GM19035 (cell line): ENCODE measurements around the gene CRTC3.
A peak's percentile ranks its signal among the peaks of the same experiment; 100 is the strongest.
"Not testable (repeated sequence)": the region's sequence is repeated elsewhere in the genome, so short reads cannot be mapped to it uniquely, and the experiment has no call there.

Experiments used
- ATAC-seq: cut with Tn5 transposase; IDR thresholded peaks from one replicate; pipeline ENCODE4 v1.9.1; 2021; ENCODE audit not compliant: unreplicated experiment

The CRTC3 gene

DNA sequence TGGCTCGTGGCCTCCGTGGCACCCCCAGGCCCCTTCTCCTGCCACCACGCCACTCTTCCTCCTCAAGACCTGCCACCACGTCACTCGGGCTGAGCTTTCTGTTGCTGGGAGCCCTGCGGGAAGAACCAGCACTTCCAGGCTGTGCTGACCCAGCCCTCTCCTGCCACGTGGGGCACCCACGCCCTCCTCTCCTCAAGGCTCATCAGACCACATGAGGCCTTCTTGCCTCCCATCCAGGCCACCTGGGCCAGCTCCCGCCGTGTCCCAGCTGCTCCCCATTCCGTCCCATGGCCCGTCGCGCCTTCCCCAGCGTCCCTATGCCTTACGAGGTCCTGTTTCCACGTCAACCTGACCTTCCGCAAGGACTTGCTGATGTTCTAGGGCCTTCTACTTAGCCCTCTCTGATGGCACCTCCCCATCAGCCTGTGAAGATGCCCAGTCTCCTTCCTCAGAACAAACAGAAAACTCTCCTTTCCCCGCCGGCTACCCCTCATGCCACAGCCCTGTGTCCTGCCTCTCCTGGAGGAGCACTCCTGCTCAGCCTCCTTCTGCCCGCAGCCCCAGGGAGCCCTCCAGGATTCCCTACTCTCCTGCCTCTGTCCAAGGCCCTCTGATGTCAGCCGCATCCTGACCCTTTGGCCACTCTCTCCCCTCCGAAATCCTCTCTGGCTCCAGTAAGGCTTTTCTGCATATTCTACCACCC lies 116.3 kb downstream of the CRTC3 start:
- no peak for ATAC-seq

DNA sequence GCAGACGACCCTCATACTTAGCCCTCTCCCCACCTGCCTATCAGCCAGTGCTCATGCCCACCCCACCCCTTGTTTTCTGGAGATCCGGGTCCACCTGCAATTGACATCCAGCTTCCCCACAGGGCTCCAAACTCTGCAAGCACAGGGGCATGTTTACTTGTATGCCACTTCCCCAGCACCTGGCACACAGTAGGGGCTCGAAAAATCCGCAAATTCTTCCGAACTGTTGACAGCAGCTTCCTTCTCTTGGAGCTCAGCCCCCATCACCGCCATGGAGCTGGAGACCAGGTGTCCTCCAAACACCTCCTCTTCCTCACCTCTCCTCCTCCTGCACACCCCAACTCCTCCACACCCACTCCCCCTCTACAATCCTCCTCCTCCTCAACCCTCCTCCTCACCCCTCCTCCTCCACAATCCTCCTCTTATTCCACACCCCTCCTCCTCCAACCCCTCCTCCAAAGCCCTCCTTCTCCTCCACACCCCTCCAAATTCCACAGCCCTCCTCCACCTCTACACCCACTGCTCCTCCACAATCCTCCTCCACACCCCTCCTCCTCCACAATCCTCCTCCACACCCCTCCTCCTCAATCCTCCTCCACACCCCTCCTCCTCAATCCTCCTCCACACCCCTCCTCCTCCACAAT lies 117.1 kb downstream of the CRTC3 start:
- ATAC-seq: no peak

DNA sequence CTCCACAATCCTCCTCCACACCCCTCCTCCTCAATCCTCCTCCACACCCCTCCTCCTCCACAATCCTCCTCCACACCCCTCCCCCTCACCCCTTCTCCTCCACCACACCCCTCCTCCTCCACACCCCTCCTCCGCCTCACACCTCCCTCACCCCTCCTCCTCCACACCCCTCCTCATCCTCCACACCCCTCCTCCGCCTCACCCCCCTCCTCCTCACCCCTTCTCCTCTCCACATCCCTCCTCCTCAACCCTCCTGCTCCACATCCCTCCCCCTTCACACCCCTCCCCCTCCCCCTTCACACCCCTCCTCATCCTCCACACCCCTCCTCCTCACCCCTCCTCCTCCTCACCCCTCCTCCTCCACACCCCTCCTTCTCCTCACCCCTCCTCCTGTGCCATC lies 117.6 kb downstream of the CRTC3 start:
- ATAC-seq: no peak

DNA sequence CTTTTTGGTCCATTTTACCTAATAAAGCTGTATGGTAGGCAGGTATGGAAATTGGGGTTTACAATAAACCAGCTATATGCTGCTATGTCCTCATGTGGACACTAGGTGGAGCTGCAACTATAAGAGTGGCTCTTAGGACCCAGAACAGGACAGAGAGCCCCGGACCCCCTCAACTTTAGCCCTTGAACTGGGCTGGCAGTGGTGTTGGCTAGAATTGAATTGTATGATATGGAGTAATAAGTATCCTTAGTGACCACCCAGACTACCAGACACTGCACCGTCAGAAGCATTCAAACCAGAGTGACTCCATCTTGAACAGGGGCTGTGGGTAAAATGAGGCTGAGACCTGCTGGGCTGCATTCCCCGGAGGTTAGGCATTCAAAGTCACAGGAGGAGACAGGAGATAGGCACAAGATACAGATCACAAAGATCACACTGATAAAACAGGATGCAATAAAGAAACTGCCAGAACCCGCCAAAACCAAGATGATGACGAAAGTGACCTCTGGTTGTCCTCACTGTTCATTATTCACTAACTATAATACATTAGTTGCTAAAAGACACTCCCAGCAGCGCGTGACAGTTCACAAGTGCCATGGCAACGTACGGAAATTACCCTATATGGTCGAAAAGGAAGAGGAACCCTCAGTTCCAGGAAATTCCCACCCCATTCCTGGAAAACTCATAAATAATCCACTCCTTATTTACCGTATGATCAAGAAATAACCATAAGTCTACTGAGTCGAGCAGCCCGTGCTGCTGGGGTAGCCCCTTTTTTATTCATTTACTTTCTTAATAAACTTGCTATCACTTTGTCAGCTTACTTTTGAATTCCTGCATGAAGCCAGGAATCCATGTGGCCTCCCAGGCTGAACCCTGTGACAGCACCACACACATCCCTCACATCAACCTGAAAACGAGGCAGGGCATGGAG lies 118.7 kb downstream of the CRTC3 start:
- ATAC-seq: no peak

DNA sequence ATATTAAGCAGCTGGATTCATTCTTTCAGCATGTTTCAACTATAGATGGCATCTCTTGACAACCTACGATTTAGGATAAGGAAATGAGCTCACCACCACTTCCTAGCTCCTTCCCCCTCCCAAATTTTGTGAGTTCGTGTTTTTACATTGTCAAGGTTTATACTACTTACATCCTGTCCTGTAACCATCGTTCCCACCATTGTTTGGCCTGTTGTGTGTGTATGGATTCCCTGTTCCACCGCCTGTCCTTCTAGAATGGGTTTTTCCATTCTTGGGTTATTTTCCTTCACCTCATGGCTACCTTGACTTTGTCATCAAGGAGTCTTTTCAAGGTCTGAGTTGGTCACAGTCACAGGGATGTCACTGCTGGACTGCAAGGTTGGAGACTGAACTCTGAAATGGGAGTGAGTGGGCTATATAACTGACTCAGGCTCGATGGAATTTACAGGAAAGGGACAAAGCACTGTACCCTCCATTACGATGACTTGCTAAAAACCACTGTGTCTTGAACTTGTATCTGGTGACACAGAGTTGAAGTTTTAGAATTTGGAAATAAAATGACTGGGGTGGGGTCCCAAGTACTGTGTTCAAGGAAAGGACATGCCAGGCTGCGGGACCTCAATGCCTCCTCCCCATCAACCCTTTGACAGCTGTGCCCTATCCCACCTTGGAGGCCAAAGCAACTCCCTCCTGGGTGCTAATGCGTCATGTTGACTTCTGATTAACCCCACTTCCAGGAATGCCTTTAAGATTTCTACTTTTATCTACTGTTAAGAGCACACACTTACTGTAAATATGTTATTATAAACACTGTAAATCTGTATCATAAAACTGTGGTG lies 120.6 kb downstream of the CRTC3 start:
- ATAC-seq: no peak

DNA sequence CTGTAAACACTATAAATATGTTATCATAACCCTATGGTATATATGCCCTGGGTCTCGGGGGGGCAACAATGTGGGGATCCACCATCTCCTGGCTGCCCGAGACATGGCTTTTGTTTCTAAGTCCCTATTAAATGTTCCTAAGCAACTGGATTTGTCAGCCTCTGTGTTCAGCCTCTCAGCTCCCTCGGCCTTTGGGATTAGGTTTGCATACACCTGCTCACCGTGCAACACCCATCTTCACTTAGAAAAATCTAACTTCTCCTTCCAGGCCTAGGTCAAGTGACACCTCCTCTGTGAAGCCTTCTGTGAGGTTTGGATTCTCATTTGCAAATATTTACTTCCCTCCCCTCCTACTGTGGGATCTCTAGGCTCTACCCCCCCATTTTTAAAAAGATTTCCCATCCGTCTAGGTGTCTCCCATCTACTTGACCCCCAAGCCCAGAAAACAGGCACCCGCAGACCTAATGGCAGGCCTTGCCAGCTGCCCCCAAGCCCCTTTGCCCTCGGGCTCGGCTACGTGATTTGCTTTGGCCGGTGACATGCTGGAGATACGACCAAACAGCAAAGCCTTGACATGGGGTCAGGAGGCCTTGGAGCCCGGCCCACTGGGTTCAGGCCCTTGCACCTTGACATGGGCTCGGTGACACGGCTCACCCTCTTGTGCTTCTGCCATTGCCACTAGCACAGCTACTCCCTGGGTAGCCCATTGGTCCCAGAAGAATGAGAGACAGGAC lies 121.4 kb downstream of the CRTC3 start:
- ATAC-seq: no peak

DNA sequence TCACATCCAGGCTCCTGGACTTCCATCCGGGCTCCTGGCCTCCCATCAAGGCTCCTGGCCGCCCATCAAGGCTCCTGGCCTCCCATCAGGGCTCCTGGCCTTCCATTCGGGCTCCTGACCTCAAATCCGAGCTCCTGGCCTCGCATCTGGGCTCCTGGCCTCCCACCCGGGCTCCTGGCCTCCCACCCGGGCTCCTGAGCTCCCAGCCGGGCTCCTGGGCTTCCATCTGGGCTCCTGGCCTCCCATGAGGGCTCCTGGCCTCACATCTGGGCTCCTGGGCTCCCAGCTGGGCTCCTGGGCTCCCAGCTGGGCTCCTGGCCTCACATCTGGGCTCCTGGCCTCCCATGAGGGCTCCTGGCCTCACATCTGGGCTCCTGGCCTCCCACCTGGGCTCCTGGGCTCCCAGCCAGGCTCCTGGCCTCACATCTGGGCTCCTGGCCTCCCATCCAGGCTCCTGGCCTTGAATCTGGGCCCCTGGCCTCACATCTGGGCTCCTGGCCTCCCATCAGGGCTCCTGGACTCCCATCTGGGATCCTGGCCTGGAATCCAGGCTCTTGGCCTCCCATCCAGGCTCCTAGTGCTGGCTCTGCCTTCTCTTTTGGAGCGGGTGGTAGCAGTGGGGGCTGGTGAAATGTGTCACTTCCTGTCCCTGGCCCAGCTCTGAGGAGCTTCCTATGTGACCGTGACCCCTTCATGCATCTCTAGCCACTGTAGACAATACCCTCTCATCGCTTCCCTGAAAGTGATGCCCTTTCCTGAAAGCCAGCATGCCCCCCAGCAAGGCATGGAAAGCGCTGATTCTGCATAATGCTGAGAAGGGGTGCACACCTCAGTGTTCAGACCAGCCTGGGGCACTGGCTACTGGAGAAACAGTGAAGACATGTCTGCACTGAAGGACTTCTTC lies 124.8 kb downstream of the CRTC3 start:
- no peak for ATAC-seq

DNA sequence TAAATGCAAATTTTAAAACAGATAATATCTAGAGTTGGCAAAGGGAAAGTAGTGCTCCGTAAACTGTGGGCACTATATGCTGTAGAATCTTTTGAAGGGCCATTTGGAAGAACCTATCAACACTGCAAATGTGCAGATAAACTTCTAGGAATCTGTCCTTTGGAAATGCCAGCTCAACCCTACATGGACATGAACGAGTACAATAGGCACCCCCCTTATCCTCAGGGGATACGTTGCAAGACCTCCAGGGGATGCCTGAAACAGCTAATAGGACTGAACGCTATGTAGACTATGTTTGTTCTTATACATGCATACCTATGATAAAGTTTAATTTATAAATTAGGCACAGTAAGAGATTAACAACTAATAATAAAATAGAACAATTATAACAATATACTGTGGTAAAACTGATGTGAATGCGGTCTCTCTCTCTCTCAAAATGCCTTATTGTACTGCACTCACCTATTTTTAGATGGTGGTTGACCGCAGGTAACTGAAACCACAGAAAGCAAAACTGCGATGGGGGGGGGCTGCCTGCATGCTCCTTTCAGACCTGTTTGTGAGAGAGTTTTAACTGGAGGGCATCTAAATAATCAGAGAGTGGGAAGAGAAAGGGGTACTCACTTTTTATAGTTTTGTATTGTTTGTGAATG lies 127.9 kb downstream of the CRTC3 start:
- peak; percentile 41 for ATAC-seq

DNA sequence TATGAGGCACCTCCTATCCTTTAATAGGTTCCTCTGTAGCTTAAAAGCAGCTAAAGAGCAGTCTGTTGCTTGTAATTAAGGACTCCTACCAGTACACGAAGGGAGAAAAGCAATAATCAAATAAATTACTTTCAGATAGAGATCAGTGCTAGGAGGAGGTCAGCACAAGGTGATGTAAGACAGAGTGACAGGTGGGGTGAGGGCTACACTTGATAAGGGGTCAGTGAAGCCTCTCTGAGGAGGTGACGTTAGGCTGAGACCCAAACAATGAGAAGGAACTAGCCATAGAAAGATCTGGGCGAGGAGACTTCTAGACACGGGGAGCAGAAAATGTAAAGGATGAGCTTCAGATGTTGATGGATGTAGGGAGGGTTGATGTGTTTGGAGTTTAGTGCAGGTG lies 129.8 kb downstream of the CRTC3 start:
- ATAC-seq: no peak

DNA sequence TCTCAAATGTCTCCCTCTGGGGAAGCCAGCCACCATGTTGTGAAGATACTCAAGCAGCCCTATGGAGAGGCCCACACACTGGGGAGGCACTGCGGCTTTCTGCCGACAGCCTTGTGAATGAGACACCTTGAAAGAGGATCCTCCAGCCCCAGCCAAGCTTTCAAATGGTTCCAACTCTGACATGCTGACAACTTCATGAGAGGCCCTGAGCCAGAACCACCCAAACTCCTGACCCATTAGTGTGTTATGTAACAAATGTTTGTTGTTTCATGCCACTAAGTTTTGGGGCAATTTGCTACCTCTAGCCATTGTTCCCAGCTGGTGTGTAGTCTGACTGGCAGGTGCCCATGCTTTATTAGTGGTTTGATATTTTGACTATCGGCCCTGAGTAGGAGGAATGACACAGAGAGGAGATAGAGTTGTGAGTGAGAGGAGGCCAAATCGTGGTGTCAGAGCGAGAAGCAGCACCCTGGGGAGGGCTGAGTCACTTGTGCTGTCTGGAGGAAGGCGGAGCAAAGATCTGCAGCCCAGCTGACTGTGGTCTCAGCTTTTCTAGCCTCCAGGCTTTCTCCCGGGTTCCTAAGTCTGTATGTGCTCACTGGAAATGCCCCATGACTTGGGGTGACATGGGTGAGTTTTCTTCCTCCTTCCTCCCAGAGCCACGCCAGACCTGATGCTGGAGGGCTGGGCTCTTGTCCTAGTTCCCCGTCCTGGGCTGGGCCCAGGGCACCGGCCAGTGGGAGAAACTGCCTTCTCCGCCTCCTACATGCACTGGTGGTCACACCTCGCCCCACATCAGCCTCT lies 130.7 kb downstream of the CRTC3 start:
- peak; percentile 50 for ATAC-seq

DNA sequence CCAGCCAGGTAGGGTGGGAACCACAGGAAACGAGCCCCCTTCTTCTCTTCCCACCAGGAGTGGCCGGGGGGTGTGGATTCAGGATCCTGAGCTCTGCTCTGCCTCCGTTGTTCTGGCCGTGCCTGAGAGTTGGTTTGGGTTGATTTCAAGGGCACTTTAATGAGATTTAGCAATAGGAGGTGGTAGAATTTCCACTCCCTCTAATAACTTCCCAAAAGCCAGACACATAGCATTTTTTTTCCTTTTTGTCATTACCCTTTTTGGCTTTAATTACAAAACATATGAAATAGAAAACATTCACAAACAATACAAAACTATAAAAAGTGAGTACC lies 131.2 kb downstream of the CRTC3 start:
- not testable (repeated sequence) for ATAC-seq

DNA sequence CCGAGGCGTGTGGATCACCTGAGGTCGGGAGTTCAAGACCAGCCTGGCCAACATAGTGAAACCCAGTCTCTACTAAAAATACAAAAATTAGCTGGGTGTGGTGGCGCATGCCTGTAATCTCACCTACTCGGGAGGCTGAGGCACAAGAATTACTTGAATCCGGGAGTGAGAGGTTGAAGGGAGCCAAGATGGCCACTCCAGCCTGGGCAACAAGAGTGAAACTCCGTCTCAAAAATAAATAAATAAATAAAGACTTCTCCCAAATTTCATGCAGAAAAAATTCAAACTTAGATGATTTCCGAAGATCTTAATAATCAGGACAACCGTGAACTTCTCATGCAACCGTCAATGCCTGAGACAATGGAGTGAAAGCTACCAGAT lies 134.3 kb downstream of the CRTC3 start:
- ATAC-seq: not testable (repeated sequence)

DNA sequence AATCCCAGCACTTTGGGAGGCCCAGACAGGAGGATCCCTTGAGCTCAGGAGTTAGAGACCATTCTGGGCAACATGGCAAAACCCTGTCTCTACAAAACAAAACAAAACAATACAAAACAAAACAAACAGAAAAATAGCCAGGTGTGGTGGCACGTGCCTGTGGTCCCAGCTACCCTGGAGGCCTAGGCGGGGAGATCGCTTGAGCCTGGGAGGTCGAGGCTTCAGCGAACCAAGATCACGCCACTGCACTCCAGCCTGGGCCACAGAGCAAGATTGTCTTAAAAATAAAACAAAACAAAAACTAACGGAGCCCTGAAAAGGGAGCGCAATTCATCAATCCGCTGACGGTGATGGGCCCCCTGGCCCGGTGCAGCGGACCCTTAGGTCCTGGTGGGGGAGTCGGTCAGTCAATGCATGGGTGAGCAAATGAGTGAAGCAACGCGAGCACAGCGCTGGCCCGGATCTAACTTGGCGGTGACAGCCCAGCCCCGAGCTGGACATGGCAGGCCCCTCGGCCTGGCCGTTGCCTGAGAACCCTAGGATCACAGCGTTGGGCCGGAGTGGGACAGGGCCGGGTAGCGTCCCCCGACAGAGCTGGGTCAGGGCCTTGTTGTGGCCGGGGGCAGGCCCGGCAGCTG lies 135.0 kb downstream of the CRTC3 start:
- peak; percentile 15 for ATAC-seq

DNA sequence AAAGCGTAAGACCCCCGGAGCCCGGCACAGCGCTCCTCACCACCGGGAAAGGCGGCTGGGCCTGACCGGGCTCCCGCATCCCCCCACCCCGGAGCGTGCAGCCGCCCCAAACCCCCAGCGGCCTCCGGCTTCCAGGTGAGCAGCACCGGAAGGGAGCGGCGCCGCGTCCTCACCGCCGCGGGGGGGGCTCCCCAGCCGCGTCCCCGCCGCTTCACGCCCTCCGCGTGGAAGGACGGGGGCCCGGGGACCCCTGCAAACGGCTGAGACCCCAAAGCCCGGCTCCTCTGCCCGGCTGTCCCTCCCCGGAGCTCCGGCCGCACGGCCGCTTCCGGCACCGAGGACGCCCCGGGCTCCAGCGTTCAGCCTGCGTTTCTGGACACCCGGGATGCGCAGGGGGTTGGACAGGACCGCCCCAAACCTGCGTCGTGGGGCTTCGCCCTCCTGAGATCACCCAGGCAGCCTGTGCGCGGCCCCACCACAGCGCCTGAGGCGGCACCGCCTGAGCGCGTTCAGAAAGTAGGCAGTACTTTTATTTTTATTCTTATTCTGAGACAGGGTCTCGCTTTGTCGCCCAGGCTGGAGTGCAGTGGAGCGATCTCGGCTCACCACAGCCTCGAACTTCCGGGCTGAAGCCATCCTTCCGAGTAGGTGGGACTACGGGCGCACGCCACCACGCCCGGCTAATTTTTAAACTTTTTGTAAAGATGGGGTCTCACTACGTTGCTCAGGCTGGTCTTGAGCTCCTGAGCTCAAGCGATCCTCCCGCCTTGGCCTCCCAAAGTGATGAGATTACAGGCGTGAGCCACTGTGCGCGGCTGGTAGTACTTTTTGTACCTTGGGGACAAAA lies 135.8 kb downstream of the CRTC3 start:
- peak; percentile 56 for ATAC-seq

DNA sequence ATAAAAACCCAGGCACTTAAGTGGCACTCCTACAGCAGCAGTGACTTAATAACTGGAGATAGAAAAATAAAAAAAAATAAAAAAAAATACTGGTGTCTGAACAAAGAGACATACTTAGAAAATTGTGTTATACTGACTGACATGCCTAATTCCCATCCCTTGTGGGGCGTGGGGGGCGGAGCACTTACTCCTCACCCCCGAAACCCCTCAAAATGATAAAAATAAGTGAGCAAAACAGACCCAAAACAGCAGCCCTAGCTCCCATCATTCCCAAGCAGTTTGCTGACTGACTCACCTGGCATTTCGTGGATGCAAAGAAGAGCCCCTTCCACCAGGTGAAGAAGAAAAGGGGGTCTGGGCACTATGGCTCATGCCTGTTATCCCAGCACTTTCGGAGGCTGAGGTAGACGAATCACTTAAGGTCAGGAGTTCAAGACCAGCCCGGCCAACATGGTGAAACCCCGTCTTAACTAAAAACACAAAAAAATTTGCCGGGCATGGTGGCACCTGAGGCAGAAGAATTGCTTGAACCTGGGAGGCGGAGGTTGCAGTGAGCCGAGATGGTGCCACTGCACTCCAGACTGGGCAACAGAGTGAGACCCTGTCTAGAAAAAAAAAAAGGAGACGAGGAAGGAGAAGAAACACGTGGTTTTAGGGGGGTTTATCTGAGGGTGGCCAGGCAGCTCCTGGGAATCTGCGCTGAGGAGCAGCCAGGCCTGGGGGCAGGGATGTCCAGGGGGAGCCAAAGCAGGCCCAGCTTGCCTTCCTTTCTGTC lies 136.6 kb downstream of the CRTC3 start:
- ATAC-seq: no peak
